HepG2 (cell line): ENCODE results near the gene OR10P1. TPM values are rescaled to one million over a fixed set of nuclear protein-coding genes. Genes with fewer than 3 reads are reported as not detected.

Experiments used
- AKNA ChIP-seq: sonication (generic); formaldehyde crosslinking; IDR thresholded peaks from 2 replicates; pipeline ENCODE4 v1.4.0; 2020; ENCODE audit warnings: missing genetic modification reagents, borderline replicate concordance
- ARNT2 ChIP-seq: sonication (generic); formaldehyde crosslinking; IDR thresholded peaks from 2 replicates; pipeline ENCODE4 v1.8.0; 2022; ENCODE audit warnings: mild to moderate bottlenecking, low read depth, missing genetic modification reagents, moderate library complexity
- CBX1 ChIP-seq: IDR thresholded peaks from one replicate; pipeline ENCODE4 v1.6.1; 2016; ENCODE audit warnings: antibody characterized with exemption, low read depth
- FIP1L1 ChIP-seq: fragments of 200-400 bp; formaldehyde crosslinking; IDR thresholded peaks from 2 replicates; pipeline ENCODE4 v1.6.1; 2018; ENCODE audit warnings: low read depth, mild to moderate bottlenecking, low read length, moderate library complexity, borderline replicate concordance; ENCODE audit not compliant: insufficient read depth
- FOXO1 ChIP-seq: sonication (generic); formaldehyde crosslinking; IDR thresholded peaks from 2 replicates; pipeline ENCODE4 v1.4.0; 2020; ENCODE audit warnings: missing genetic modification reagents
- GATAD1 ChIP-seq: IDR thresholded peaks from 2 replicates; pipeline ENCODE4 v1.6.1; 2016; ENCODE audit warnings: missing genetic modification reagents, missing compliant biosample characterization
- HHEX ChIP-seq: IDR thresholded peaks from 2 replicates; pipeline ENCODE4 v1.6.1; 2016; ENCODE audit warnings: control low read depth
- MED13 ChIP-seq: sonication (generic); formaldehyde crosslinking; IDR thresholded peaks from 2 replicates; pipeline ENCODE4 v1.5.0; 2020; ENCODE audit warnings: missing genetic modification reagents
- MZF1 ChIP-seq: sonication (generic); formaldehyde crosslinking; IDR thresholded peaks from 2 replicates; pipeline ENCODE4 v1.8.1; 2023; ENCODE audit warnings: mild to moderate bottlenecking, missing genetic modification reagents, borderline replicate concordance
- POGZ ChIP-seq: sonication (generic); formaldehyde crosslinking; IDR thresholded peaks from 2 replicates; pipeline ENCODE4 v1.4.0; 2020; ENCODE audit warnings: mild to moderate bottlenecking, missing genetic modification reagents
- PTBP1 ChIP-seq: fragments of 200-400 bp; formaldehyde crosslinking; IDR thresholded peaks from 2 replicates; pipeline ENCODE4 v1.6.1; 2018; ENCODE audit warnings: low read length, low read depth; ENCODE audit not compliant: poor library complexity, severe bottlenecking
- ZBTB25 ChIP-seq: IDR thresholded peaks from 2 replicates; pipeline ENCODE4 v1.6.1; 2018; ENCODE audit warnings: missing genetic modification reagents
- ZBTB7B ChIP-seq: sonication (generic); formaldehyde crosslinking; IDR thresholded peaks from 2 replicates; pipeline ENCODE4 v1.4.0; 2020; ENCODE audit warnings: missing genetic modification reagents
- ZNF235 ChIP-seq: sonication (generic); formaldehyde crosslinking; IDR thresholded peaks from 2 replicates; pipeline ENCODE4 v1.8.1; 2023; ENCODE audit warnings: mild to moderate bottlenecking, missing genetic modification reagents, borderline replicate concordance
- ZNF24 ChIP-seq: fragments of 450-650 bp; IDR thresholded peaks from 2 replicates; pipeline ENCODE4 v1.6.1; 2017; ENCODE audit warnings: antibody characterized with exemption, mild to moderate bottlenecking
- ZNF33B ChIP-seq: sonication (generic); formaldehyde crosslinking; IDR thresholded peaks from 2 replicates; pipeline ENCODE4 v1.5.1; 2020; ENCODE audit warnings: mild to moderate bottlenecking, missing genetic modification reagents
- ZNF687 ChIP-seq: sonication (generic); formaldehyde crosslinking; IDR thresholded peaks from 2 replicates; pipeline ENCODE4 v1.5.1; 2020; ENCODE audit warnings: mild to moderate bottlenecking, missing genetic modification reagents, moderate library complexity
- ZNF879 ChIP-seq: sonication (generic); formaldehyde crosslinking; IDR thresholded peaks from 2 replicates; pipeline ENCODE4 v1.8.1; 2023; ENCODE audit warnings: missing genetic modification reagents
- polyA plus RNA-seq, 8 experiments: library from polyadenylated mRNA; depleted of rRNA in 3 of 8; stranded (reverse) in 7 of 8; unstranded in 1 of 8; fragments of >200 nt; fragmentation: Illumina TruSeq in 4 of 8; extraction: Trizol in 4 of 8; gene quantifications; 2 replicates each; pipeline versions ENCODE4 v1.2.1 to v1.2.3, GENCODE V29; 2011 to 2016; ENCODE audit warnings: low read depth in 4 of 8, missing spikeins in 1 of 8, mixed read lengths in 1 of 8; ENCODE audit not compliant: insufficient read depth in 1 of 8
- total RNA-seq, 5 experiments: library from RNA; depleted of rRNA; stranded (reverse); fragments of >200 nt; fragmentation: Illumina TruSeq; extraction: Trizol; gene quantifications; 2 replicates each; pipeline ENCODE4 v1.2.3, GENCODE V29; 2016; ENCODE audit warnings: low read depth in 1 of 5

The OR10P1 gene
- total and polyA plus RNA-seq, 2 of the 13 experiments (the other 11 are each of a cell fraction or from before 2014, with no cell fraction given), result not detected

GRCh38 chr12:55681142-55682077, 44.7 kb downstream of the OR10P1 start (continued):
- TF ChIP-seq ZBTB25 (CRISPR knock-in tag) (peak; percentile 38; the same call in 1 of the 2 replicates), ZNF235 (CRISPR knock-in tag) (no peak), ZBTB7B (CRISPR knock-in tag) (peak; percentile 75; the same call in 1 of the 2 replicates), MZF1 (CRISPR knock-in tag) (no peak), MED13 (CRISPR knock-in tag) (no peak), ZNF879 (CRISPR knock-in tag) (no peak), CBX1 (no peak), AKNA (CRISPR knock-in tag) (no peak), GATAD1 (CRISPR knock-in tag) (peak; percentile 61), FOXO1 (CRISPR knock-in tag) (no peak), ZNF24 (no peak), ZNF687 (CRISPR knock-in tag) (peak; percentile 82), FIP1L1 (no peak), ZNF33B (CRISPR knock-in tag) (no peak; the same call in 1 of the 2 replicates), ARNT2 (peak; percentile 46; the same call in 1 of the 2 replicates), POGZ (peak; percentile 61), HHEX (CRISPR knock-in tag) (no peak), PTBP1 (no peak)
